Liver (tissue), 9 donors: ENCODE data around the gene DDX50. TPM values are rescaled to one million over a fixed set of nuclear protein-coding genes. Genes with fewer than 3 reads are reported as not detected.

Experiments
- DNase-seq: peaks from one replicate; pipeline ENCODE4 v3.0.0-alpha.2; 2017; ENCODE audit warnings: low spot score
- H3K27ac ChIP-seq, 2 donors: one replicate each; pipeline ENCODE4 v1.7.0; 2013; ENCODE audit warnings: inconsistent platforms in 2 of 2, low read length in 2 of 2, control low read depth in 1 of 2, low read depth in 1 of 2, mild to moderate bottlenecking in 1 of 2
- H3K27me3 ChIP-seq, 4 donors: one replicate each; pipeline versions ENCODE4 v1.6.1 to v1.7.0; 2013; ENCODE audit warnings: low read length in 3 of 4, inconsistent platforms in 1 of 4, mild to moderate bottlenecking in 1 of 4, moderate library complexity in 1 of 4; ENCODE audit not compliant: control insufficient read depth in 4 of 4, insufficient read depth in 4 of 4
- H3K36me3 ChIP-seq, 4 donors: one replicate each; pipeline versions ENCODE4 v1.6.1 to v1.7.0; 2013; ENCODE audit warnings: low read length in 3 of 4, mild to moderate bottlenecking in 3 of 4, low read depth in 1 of 4, moderate library complexity in 1 of 4; ENCODE audit not compliant: control insufficient read depth in 4 of 4, insufficient read depth in 3 of 4
- H3K4me1 ChIP-seq, 4 donors: one replicate each; pipeline versions ENCODE4 v1.6.1 to v1.7.0; 2013; ENCODE audit warnings: low read length in 3 of 4, mild to moderate bottlenecking in 3 of 4, moderate library complexity in 1 of 4; ENCODE audit not compliant: control insufficient read depth in 4 of 4, insufficient read depth in 4 of 4
- H3K4me3 ChIP-seq, 3 donors: one replicate each; pipeline versions ENCODE4 v1.6.1 to v1.7.0; 2013; ENCODE audit warnings: low read length in 3 of 3, control low read depth in 1 of 3, low read depth in 1 of 3, mild to moderate bottlenecking in 1 of 3
- H3K9ac ChIP-seq, 2 donors: one replicate each; pipeline ENCODE4 v1.7.0; 2013; ENCODE audit warnings: low read length in 2 of 2, mild to moderate bottlenecking in 2 of 2, moderate library complexity in 2 of 2, control low read depth in 1 of 2, low read depth in 1 of 2
- H3K9me3 ChIP-seq, 4 donors: one replicate each; pipeline versions ENCODE4 v1.6.1 to v1.7.0; 2013; ENCODE audit warnings: low read length in 3 of 4; ENCODE audit not compliant: control insufficient read depth in 4 of 4
- CTCF ChIP-seq: fragments of 150-350 bp; IDR thresholded peaks from 2 replicates; pipeline ENCODE4 v1.5.1; 2017; ENCODE audit warnings: improper control_type of control experiment, low read depth, low read length; ENCODE audit not compliant: missing input control
- EGR1 ChIP-seq, 2 donors: IDR thresholded peaks; 2 replicates each; pipeline ENCODE4 v1.6.1; 2016 to 2018; ENCODE audit warnings: antibody characterized with exemption in 2 of 2, low read depth in 2 of 2
- FOXA1 ChIP-seq: IDR thresholded peaks from 2 replicates; pipeline ENCODE4 v1.6.1; 2016; ENCODE audit warnings: antibody characterized with exemption
- FOXA2 ChIP-seq: IDR thresholded peaks from 2 replicates; pipeline ENCODE4 v1.6.1; 2016; ENCODE audit warnings: antibody characterized with exemption
- GABPA ChIP-seq, 2 donors: IDR thresholded peaks in 1 of 2; conservative IDR thresholded peaks in 1 of 2; 2 replicates each; pipeline ENCODE4 v1.6.1; 2016; ENCODE audit warnings: antibody characterized with exemption in 2 of 2, mild to moderate bottlenecking in 1 of 2, moderate library complexity in 1 of 2
- HNF4A ChIP-seq, 2 donors: conservative IDR thresholded peaks; 2 replicates each; pipeline ENCODE4 v1.6.1; 2016; ENCODE audit warnings: antibody characterized with exemption in 2 of 2, mild to moderate bottlenecking in 2 of 2
- HNF4G ChIP-seq: IDR thresholded peaks from 2 replicates; pipeline ENCODE4 v1.6.1; 2016; ENCODE audit warnings: antibody characterized with exemption
- JUND ChIP-seq, 2 donors: IDR thresholded peaks; 2 replicates each; pipeline ENCODE4 v1.6.1; 2016; ENCODE audit warnings: antibody characterized with exemption in 2 of 2
- NR2F2 ChIP-seq: IDR thresholded peaks from 2 replicates; pipeline ENCODE4 v1.6.1; 2016; ENCODE audit warnings: antibody characterized with exemption
- RAD21 ChIP-seq, 2 donors: IDR thresholded peaks; 2 replicates each; pipeline ENCODE4 v1.6.1; 2016; ENCODE audit warnings: antibody characterized with exemption in 2 of 2, mild to moderate bottlenecking in 2 of 2
- RXRA ChIP-seq, 2 donors: IDR thresholded peaks; 2 replicates each; pipeline ENCODE4 v1.6.1; 2017 to 2018; ENCODE audit warnings: antibody characterized with exemption in 2 of 2, mild to moderate bottlenecking in 1 of 2
- SP1 ChIP-seq: IDR thresholded peaks from 2 replicates; pipeline ENCODE4 v1.6.1; 2018; ENCODE audit warnings: antibody characterized with exemption, mild to moderate bottlenecking
- TAF1 ChIP-seq: conservative IDR thresholded peaks from 2 replicates; pipeline ENCODE4 v1.6.1; 2016; ENCODE audit warnings: antibody characterized with exemption, mild to moderate bottlenecking
- YY1 ChIP-seq: IDR thresholded peaks from 2 replicates; pipeline ENCODE4 v1.6.1; 2016; ENCODE audit warnings: antibody characterized with exemption, mild to moderate bottlenecking
- ZBTB33 ChIP-seq: IDR thresholded peaks from 2 replicates; pipeline ENCODE4 v1.6.1; 2016; ENCODE audit warnings: antibody characterized with exemption
- WGBS: extraction: QIAGEN DNeasy Blood & Tissue Kit; methylation state at CpG from one replicate; pipeline ENCODE4 v1.1.7; 2013; 5-methylcytosine and 5-hydroxymethylcytosine counted together
- polyA plus RNA-seq, 2 donors: library from polyadenylated mRNA; stranded (reverse) in 1 of 2; unstranded in 1 of 2; fragments of 200-250 nt in 1 of 2; fragments of >200 nt in 1 of 2; fragmentation: Nextera tagmentation in 1 of 2; extraction: Ambion mirVana in 1 of 2; gene quantifications; one replicate each; pipeline versions ENCODE4 v1.2.1 to v1.2.3, GENCODE V29; 2013 to 2015
- total RNA-seq, 2 donors: library from RNA; depleted of rRNA; stranded (reverse); fragments of >200 nt; gene quantifications; one replicate each; pipeline ENCODE4 v1.2.3, GENCODE V29; 2014
- TF ChIP-seq, protein P1 (sequence below): IDR thresholded peaks from 2 replicates; pipeline ENCODE4 v1.6.1; 2016; ENCODE audit warnings: antibody characterized with exemption
- TF ChIP-seq, protein P2 (sequence below): IDR thresholded peaks from 2 replicates; pipeline ENCODE4 v1.6.1; 2016; ENCODE audit warnings: antibody characterized with exemption
- TF ChIP-seq, protein P3 (sequence below): IDR thresholded peaks from 2 replicates; pipeline ENCODE4 v1.6.1; 2016; ENCODE audit warnings: antibody characterized with exemption, mild to moderate bottlenecking
- donor health status: healthy.
- donor health status: healthy.
- donor health status: healthy.
- donor health status: healthy.
- donor health status: healthy.

The DDX50 gene
- total and polyA plus RNA-seq, 4 donors, result 7.0 to 18.8 (median 10.5) TPM

- no peak overlapping the region for H3K4me3 ChIP-seq
- peaks cover 10 to 86% (median 54%) of the 10 kb centered on the region in 4 donors for H3K36me3 ChIP-seq
- TF ChIP-seq FOXA2 (no peak), TAF1 (no peak), JUND (IDR thresholded peaks at IDR 0.05) (no peak), YY1 (no peak), EGR1 (IDR thresholded peaks at IDR 0.05; ENCODE audit: low read depth in 2 of 2) (no peak), SP1 (no peak), HNF4G (no peak), RAD21 (IDR thresholded peaks at IDR 0.05) (no peak), CTCF (no peak), RXRA (IDR thresholded peaks at IDR 0.05) (no peak), HNF4A (conservative IDR thresholded peaks at IDR 0.05) (no peak), GABPA (IDR thresholded peaks at IDR 0.05 in 1 of 2, conservative IDR thresholded peaks at IDR 0.05 in 1 of 2) (no peak), ZBTB33 (no peak)
- TF ChIP-seq, protein P1, sequence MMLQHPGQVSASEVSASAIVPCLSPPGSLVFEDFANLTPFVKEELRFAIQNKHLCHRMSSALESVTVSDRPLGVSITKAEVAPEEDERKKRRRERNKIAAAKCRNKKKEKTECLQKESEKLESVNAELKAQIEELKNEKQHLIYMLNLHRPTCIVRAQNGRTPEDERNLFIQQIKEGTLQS, result no peak
- TF ChIP-seq, protein P2, sequence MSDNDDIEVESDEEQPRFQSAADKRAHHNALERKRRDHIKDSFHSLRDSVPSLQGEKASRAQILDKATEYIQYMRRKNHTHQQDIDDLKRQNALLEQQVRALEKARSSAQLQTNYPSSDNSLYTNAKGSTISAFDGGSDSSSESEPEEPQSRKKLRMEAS, result no peak
- no peak overlapping the region for H3K27ac ChIP-seq
- H3K9ac ChIP-seq, result no peak overlapping the region
- DNase-seq, result no peak
- 96% methylated on average over 1 of the region's 1 CpG for WGBS
- H3K27me3 ChIP-seq, result no peaks in the 10 kb centered on the region
- no peaks in the 10 kb centered on the region for H3K4me1 ChIP-seq
- H3K9me3 ChIP-seq, result no peaks in the 10 kb centered on the region
These were observed 80.0 kb downstream of the DDX50 start for GRCh38 chr10:68981074-68981473.

- WGBS, result 98% methylated on average over 11 of the region's 11 CpGs
- TF ChIP-seq RAD21 (IDR thresholded peaks at IDR 0.05) (no peak), YY1 (no peak), HNF4A (conservative IDR thresholded peaks at IDR 0.05) (no peak), FOXA1 (no peak), TAF1 (no peak), JUND (IDR thresholded peaks at IDR 0.05) (no peak), FOXA2 (no peak), SP1 (no peak), ZBTB33 (no peak), GABPA (IDR thresholded peaks at IDR 0.05 in 1 of 2, conservative IDR thresholded peaks at IDR 0.05 in 1 of 2) (no peak), EGR1 (IDR thresholded peaks at IDR 0.05; ENCODE audit: low read depth in 2 of 2) (no peak), RXRA (IDR thresholded peaks at IDR 0.05) (no peak), CTCF (no peak), NR2F2 (no peak), HNF4G (no peak)
- TF ChIP-seq, protein P3, sequence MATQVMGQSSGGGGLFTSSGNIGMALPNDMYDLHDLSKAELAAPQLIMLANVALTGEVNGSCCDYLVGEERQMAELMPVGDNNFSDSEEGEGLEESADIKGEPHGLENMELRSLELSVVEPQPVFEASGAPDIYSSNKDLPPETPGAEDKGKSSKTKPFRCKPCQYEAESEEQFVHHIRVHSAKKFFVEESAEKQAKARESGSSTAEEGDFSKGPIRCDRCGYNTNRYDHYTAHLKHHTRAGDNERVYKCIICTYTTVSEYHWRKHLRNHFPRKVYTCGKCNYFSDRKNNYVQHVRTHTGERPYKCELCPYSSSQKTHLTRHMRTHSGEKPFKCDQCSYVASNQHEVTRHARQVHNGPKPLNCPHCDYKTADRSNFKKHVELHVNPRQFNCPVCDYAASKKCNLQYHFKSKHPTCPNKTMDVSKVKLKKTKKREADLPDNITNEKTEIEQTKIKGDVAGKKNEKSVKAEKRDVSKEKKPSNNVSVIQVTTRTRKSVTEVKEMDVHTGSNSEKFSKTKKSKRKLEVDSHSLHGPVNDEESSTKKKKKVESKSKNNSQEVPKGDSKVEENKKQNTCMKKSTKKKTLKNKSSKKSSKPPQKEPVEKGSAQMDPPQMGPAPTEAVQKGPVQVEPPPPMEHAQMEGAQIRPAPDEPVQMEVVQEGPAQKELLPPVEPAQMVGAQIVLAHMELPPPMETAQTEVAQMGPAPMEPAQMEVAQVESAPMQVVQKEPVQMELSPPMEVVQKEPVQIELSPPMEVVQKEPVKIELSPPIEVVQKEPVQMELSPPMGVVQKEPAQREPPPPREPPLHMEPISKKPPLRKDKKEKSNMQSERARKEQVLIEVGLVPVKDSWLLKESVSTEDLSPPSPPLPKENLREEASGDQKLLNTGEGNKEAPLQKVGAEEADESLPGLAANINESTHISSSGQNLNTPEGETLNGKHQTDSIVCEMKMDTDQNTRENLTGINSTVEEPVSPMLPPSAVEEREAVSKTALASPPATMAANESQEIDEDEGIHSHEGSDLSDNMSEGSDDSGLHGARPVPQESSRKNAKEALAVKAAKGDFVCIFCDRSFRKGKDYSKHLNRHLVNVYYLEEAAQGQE, result no peak
- TF ChIP-seq, protein P2, result no peak
- TF ChIP-seq, protein P1, result no peak
- no peaks in the 10 kb centered on the region for H3K9me3 ChIP-seq
- no peak for DNase-seq
- H3K27me3 ChIP-seq, result no peaks in the 10 kb centered on the region
- H3K9ac ChIP-seq, result no peak overlapping the region
- H3K4me1 ChIP-seq, result no peaks in the 10 kb centered on the region
- H3K4me3 ChIP-seq, result no peak overlapping the region
- H3K27ac ChIP-seq, result no peak overlapping the region
- H3K36me3 ChIP-seq, result peaks cover 10 to 74% (median 46%) of the 10 kb centered on the region in 4 donors
These were observed 81.3 kb downstream of the DDX50 start for GRCh38 chr10:68982389-68982788.
